Activated T-cell treated with anti-CD3 and anti-CD28 coated beads, Interleukin-2, amount 50 U/mL, for 48 hours (primary cell): ENCODE results near the gene NRG3.
"Not testable (repeated sequence)": the region's sequence is repeated elsewhere in the genome, so short reads cannot be mapped to it uniquely, and the experiment has no call there.

Source experiments
- DNase-seq, 2 experiments: peaks; one replicate each; pipeline ENCODE4 v3.0.0-alpha.2; 2020

Gene NRG3

DNA sequence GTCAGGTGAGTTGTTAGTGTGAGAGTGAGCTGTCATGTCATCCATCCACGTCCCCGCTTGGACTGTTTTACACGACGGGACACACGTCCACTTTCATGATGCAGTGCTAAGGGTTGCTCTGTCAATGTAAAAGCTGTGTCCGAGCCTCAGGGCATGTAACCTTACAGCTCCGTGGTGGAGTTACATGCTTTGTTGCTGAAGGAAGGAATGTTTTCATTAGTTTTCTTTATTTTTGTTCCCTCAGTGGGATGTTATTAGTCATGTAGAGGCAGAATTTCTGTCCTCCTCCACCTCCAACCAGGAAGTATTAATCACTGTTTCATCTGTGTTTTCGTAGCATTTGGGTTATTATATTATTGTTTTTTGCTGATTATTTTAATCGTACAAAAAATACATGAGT, 88.6 kb downstream of the NRG3 start:
- DNase-seq = no peak

GRCh38 chr10:81967716-81968115, 92.7 kb downstream of the NRG3 start:
- no peak for DNase-seq

- DNase-seq = no peak
These were observed 94.1 kb downstream of the NRG3 start for GRCh38 chr10:81969136-81969535.

DNA sequence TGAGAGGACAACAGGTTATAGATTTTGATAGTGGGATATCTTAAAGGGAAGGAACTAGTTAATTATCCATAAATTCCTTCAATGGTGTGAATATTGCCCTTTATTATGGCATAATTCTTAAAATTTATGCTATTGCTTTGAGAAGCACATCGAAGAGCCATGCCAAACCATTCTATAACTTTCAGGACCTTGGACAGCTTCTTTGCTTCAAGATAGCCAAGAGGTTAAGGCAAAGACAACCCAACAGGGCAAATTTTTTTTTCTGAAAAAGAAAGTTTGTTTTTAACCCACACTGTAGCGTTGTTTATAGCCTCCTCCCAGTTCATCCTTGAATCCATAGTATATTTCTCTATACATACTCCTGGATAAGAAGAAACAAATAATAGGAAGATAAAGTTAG, 103.2 kb downstream of the NRG3 start:
- DNase-seq = no peak

DNA sequence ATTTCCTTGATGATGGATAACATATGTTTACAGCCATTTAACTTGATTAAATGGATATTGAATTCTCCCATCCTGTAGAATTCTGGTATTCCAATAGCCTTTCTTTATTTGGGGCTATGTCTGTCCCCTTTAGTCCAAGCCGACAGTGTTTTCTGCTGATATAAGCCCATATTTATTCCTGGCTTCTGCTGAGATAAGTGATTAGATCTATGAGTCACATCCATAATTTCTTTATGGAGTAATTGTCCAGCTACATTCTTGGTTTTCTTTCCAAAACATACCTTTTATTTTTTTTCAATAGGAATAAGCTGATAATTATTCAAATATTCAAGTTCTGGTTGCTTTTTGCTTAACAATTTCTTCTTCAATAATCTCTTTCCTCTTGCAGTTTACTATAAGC, 106.7 kb downstream of the NRG3 start:
- no peak for DNase-seq

DNA sequence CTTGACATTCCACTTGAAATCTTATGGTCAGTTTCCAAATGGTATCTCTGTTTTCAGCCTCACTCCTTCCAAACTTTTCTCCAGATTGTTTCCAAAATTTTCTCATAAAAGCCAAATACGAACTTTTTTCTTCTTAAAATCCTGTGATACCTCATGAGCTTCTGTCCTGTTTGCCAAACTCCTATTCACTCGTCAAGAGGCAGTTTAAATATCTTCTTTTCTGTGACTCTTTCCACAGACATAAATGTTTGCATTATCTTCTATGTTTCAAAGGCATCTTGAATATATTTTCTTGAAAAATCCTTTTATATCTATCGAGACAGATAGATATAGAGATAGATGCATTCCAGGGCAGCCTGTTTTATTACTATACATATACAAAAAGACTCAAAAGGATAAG, 109.4 kb downstream of the NRG3 start:
- DNase-seq = no peak

DNA sequence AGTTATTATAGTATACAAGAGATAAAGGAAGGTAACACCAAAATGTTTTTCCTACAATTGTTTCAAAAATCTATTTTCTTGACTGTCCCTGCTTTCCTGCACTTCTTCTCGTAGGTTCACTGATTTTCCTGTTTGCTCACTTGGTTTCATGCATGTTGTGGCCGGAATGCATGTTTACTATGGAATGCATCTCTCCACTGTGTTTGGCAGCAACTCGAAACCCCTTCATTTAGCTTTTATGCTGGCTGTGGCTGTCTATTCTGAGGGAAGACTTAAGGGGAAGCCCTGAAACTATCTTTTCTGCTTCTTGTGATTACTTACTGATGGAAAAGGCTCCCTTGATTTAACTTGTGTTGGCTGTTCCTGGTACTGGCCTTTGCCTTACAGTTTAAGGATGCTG, 120.3 kb downstream of the NRG3 start:
- no peak for DNase-seq

GRCh38 chr10:81996927-81997326, 121.9 kb downstream of the NRG3 start:
- DNase-seq = no peak

DNA sequence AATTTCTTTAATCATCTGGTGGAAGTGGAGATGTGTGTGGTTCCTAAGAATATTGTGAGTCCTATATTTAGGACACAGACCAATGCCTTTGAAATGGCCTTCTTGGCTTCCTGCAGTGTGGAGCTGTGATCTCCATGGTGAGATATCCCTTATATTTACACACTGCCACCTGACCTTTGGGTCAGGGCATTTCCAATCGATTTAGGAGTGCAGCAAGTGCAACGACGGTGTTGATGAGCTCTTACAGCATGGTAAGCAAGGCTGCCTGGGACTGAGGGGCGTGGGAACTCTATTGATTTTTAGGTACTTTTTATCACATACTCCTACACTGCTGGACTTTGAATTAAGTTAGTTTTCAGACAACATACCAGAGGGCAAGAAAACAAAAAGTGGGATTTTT, 146.0 kb downstream of the NRG3 start:
- no peak for DNase-seq

DNA sequence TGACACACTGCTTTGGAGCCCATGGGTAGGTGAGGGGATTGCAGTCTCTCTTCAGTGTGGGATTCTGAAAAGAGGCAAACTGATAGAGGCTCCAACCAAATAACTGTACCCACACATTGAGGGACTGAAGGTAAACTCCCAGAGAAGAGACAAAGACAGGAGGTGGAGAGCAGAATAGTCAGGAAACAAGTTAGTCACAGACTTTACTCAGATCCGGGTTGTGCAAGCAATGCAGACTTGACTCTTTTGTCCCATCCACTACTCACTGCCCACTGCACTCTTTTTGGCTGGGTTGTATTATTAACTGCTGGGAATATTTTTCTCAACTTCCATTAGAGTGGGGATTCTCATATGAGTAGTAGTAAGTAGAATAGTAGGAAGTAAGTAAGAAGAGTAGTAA, 152.7 kb downstream of the NRG3 start:
- no peak for DNase-seq

DNA sequence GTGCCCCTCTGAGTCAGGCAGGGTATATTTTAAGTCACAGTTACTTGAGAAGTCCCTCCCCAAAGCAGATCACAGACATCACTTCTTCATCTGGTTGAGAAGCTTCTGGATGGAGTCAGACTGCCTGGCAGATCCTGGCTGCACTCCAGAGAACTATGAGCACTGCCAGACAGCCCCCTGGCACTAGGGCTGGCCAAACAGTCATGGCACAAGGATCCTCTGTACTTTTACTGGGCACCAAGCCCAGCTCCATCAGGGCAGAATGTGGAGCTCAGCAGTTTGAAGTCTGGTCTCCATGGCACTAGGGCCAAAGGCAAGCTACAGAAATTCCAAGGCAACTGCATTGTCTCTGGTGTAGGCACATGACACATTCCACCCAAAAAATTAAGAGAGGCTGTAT, 162.1 kb downstream of the NRG3 start:
- no peak for DNase-seq

GRCh38 chr10:82038587-82038986, 163.6 kb downstream of the NRG3 start:
- no peak for DNase-seq

DNA sequence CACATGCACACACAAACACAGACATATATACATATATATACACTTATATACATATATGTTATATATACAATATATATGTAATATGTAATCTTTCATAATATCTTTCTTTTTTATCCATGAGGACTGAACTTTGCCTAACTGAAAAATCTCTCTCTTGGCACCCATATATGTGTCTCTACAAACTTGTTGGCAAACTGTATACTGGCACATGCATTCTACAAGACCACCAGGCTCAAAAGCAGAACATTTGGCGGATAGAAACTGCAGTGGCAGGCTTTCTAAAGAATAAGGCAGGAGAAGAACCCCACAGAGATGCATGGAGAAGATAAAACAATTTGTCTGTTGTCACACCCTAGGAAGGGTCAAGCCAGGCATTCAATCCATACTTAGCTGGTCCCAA, 165.3 kb downstream of the NRG3 start:
- no peak for DNase-seq

DNA sequence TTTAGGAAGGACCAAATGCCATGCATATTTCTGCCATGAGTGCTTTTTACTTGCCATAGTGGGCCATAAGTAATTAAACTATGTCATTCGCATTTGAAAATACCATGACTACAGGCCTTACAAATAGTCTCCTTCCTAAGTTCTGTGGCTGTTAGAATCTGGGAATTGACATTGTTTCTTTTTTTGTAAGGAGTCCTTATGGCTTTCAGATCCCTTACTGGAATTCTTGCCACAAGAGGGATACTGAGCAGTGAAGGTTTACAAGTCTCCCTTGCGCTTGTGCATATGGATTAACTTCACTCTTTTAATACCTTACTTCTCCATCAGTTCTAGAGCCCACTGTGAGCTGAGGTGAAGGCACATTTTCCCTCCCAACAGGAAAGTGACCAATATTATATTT, 166.0 kb downstream of the NRG3 start:
- no peak for DNase-seq

- no peak for DNase-seq
These were observed 181.4 kb downstream of the NRG3 start for GRCh38 chr10:82056391-82056790.

DNA sequence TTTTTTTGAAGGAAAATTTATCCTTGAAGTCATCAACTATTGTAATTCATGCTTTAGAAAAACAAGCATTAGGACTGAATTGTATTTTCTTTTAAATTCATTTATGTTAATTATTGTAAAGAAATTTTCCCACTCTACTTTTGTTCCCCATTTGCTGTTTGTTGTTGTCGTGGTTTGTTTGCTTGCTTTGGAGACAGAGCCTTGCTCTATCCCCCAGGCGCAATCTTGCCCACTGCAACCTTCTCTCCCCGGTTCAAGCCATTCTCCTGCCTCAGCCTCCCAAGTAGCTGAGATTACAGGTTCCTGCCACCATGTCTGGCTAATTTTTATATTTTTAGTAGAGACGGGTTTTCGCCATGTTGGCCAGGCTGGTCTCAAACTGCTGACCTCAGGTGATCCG, 192.2 kb downstream of the NRG3 start:
- DNase-seq = not testable (repeated sequence)

DNA sequence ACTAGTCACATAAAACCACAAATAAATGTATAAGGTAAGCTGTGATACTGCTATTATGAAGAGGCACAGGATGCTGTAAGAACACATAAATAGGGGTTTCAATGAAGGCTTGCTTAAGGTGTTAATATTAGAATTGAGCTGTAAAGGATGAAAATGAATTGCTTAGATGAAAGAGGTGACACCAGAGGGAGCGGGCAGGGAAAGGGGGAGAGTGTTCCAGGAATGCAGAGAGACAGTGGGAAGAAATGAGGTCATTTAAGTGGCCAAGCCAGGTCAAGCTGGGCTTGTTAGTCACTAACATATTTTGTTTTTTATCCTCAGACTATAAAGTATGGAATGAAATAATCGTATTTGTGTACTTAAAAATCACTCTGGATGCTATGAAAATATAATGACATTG, 193.5 kb downstream of the NRG3 start:
- DNase-seq = no peak

- DNase-seq = no peak
These were observed 196.2 kb downstream of the NRG3 start for GRCh38 chr10:82071231-82071630.

DNA sequence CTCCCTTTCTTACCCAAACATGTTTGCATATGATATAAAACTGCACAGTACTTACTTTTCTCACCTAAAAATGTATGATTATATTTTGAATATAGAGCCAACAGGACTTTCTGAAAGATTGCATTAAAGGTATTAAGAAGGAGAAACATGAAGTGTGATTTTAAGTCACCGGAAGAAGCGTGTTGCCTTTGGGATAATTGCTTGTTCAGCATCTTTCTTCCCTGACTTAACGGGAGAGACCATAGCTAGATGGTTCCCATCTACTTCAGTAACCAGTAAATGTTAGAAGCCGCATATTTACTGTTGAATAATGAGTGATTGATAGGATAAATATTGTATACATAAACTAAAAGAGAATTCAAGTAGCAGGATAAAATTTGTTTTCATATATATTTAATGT, 197.1 kb downstream of the NRG3 start:
- no peak for DNase-seq

DNA sequence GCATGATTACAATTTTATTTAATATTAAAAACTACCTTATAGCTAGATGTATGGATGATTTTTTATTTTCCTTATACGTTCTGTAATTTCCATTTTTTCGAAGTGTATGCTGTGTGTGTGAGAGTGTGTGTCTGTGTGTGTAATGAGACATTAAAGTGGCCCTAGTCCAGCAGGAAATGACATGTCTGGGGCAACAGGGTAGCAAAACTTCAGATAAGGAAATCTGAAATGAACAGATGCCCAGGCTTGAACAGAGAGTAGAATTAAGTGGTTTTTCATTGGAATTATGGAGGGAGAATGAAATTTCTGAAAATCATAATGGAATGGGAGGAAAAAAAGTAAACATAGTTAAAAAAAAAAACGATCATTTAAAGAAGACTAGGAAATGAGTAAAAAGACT, 200.6 kb downstream of the NRG3 start:
- no peak for DNase-seq

DNA sequence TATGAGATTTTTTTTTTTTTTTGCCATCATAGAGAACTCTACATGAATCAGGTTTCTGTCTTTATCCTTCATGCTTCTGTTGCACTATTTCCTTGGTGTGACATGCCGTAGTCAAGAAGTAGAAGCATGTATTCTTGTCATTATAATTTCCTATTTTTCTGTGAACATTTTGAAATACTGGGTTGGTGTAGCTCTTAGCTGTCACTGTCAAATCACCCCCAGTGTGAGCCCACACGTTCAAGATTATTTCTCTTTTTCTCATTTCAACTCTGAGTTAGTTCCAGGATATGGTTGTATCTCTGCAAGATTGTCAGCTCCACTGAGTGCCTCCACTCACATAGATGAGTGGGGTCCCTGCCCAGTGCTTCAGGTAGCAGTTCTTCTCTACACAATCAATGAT, 209.5 kb downstream of the NRG3 start:
- DNase-seq = no peak

- no peak for DNase-seq
These were observed 209.9 kb downstream of the NRG3 start for GRCh38 chr10:82084904-82085303.

DNA sequence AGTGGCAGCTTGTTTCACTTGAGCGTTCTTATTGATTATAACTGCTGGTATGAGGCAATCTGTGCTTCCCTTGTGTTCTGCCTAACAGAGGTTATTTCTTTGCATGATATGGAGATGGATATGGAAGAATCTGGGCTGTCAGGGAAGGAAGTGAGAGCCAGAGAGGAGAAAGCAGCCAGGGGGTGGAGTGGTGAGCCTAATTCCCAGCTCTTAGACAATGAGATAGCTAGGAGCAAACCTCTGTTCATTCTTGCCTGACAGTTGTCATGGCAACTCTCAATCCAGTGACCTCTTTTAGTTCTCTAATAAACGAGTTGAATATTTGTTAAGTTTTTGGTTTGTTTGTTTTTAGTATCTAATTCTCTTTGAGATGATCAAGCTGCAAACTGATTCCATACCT, 214.3 kb downstream of the NRG3 start:
- DNase-seq = no peak

- no peak for DNase-seq
These were observed 216.4 kb downstream of the NRG3 start for GRCh38 chr10:82091413-82091812.

- DNase-seq = no peak
These were observed 217.1 kb downstream of the NRG3 start for GRCh38 chr10:82092111-82092510.

DNA sequence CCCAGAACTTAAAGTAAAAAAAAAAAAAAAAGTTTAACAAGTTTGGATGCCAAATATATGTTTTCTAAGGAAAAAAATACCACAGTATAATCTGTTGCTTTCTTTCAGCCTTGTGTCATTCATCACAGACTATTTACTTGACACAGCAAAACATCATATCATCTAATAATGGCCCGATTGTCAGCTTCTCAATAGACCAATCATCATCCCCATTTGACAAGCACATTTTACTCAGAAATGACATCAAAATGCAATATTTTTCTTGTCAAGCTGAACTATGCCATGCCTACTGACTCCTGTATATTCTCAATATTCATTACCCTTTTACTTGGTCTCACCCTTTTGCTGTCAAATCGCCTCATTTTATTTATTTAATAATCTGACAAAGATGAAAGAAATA, 249.7 kb downstream of the NRG3 start:
- no peak for DNase-seq
